Epithelial cell of proximal tubule (primary cell): ENCODE data around the gene ATG4B. TPM values are rescaled to one million over a fixed set of nuclear protein-coding genes. Genes with fewer than 3 reads are reported as not detected.

Experiments used
- total RNA-seq: library from RNA; depleted of rRNA; stranded (reverse); fragments of >200 nt; gene quantifications from 2 replicates; pipeline ENCODE4 v1.2.3, GENCODE V29; 2015

Gene ATG4B
- total RNA-seq, 1 donor from 2014 or later, result 72.5 TPM

Other genes starting within 250 kb of the ATG4B start
- gene STK25, start 129.1 kb upstream of the ATG4B start, total RNA-seq, result 256 and 264 TPM in 2 replicates
- 76.7 and 83.3 TPM in 2 replicates for gene BOK, start 78.9 kb upstream of the ATG4B start, total RNA-seq
- gene THAP4, start 535 bp upstream of the ATG4B start, total RNA-seq, result 42.4 and 73.8 TPM in 2 replicates
- gene DTYMK, start 49.1 kb downstream of the ATG4B start, total RNA-seq, result 102 and 128 TPM in 2 replicates
- 10.4 and 25.5 TPM in 2 replicates for gene ING5, start 64.3 kb downstream of the ATG4B start, total RNA-seq
- gene D2HGDH, start 96.9 kb downstream of the ATG4B start, total RNA-seq, result 10.8 and 13.9 TPM in 2 replicates
- gene GAL3ST2, start 139.1 kb downstream of the ATG4B start, total RNA-seq, result 0.22 TPM in 1 of 2 replicates, not detected in the other
- not detected in 2 replicates for gene NEU4, start 171.5 kb downstream of the ATG4B start, total RNA-seq
- 0.29 and 0.92 TPM in 2 replicates for gene PDCD1, start 221.2 kb downstream of the ATG4B start, total RNA-seq
- gene RTP5, start 232.0 kb downstream of the ATG4B start, total RNA-seq, result not detected in 2 replicates